Astrocyte of the cerebellum (primary cell): ENCODE measurements around the gene LTBP3.

Experiments used
- DNase-seq: peaks from one replicate; pipeline ENCODE4 v3.0.0-alpha.2; 2011; ENCODE audit warnings: low read depth
- H3K4me3 ChIP-seq: 2 replicates; pipeline ENCODE4 v1.5.1; 2011; ENCODE audit warnings: mild to moderate bottlenecking, low read depth, low read length, moderate library complexity
- in situ Hi-C: cut with HindIII; loops from 2 replicates; pipeline ENCODE4 v1.10.0; 2017; ENCODE audit warnings: low sequenced_read_pairs
- TF ChIP-seq, protein P1 (sequence below): IDR thresholded peaks from 2 replicates; pipeline ENCODE4 v1.5.1; 2012; ENCODE audit warnings: low read length, low read depth, moderate library complexity, mild to moderate bottlenecking; ENCODE audit errors: missing control alignments

The LTBP3 gene

DNA sequence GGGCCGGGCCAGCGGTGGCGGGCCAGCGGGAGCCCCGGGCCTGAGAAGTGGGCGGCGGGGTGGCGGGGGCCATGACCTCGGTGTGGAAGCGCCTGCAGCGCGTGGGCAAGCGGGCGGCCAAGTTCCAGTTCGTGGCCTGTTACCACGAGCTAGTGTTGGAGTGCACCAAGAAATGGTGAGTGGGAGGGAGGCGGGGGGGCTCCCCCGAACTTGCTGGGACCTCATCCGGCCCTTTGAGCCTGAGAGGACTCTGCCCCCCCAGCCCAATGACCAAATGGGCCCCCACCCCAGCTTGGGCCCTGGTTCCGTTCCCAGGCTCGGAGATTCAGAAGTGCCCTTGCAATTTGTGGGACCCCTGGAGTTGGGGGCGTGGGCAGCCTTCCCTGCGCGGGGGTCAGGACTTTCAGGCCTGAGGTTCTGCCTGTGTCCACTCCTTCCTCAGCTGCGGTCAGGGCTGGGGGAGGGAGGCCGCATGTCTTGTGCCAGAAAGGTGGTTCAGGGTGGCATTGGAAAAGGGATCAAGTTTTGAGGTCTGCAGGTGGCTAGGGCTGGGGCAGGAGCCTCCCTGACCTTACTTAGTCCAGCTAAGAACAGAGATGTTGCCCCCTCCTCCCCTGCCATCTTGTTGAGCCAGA is 18.2 kb upstream of the LTBP3 start:
- DNase-seq = no peak
- TF ChIP-seq, protein P1, sequence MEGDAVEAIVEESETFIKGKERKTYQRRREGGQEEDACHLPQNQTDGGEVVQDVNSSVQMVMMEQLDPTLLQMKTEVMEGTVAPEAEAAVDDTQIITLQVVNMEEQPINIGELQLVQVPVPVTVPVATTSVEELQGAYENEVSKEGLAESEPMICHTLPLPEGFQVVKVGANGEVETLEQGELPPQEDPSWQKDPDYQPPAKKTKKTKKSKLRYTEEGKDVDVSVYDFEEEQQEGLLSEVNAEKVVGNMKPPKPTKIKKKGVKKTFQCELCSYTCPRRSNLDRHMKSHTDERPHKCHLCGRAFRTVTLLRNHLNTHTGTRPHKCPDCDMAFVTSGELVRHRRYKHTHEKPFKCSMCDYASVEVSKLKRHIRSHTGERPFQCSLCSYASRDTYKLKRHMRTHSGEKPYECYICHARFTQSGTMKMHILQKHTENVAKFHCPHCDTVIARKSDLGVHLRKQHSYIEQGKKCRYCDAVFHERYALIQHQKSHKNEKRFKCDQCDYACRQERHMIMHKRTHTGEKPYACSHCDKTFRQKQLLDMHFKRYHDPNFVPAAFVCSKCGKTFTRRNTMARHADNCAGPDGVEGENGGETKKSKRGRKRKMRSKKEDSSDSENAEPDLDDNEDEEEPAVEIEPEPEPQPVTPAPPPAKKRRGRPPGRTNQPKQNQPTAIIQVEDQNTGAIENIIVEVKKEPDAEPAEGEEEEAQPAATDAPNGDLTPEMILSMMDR = no peak
- in situ Hi-C loops = no loop called here
- peak overlapping the region; percentile 48 for H3K4me3 ChIP-seq

DNA sequence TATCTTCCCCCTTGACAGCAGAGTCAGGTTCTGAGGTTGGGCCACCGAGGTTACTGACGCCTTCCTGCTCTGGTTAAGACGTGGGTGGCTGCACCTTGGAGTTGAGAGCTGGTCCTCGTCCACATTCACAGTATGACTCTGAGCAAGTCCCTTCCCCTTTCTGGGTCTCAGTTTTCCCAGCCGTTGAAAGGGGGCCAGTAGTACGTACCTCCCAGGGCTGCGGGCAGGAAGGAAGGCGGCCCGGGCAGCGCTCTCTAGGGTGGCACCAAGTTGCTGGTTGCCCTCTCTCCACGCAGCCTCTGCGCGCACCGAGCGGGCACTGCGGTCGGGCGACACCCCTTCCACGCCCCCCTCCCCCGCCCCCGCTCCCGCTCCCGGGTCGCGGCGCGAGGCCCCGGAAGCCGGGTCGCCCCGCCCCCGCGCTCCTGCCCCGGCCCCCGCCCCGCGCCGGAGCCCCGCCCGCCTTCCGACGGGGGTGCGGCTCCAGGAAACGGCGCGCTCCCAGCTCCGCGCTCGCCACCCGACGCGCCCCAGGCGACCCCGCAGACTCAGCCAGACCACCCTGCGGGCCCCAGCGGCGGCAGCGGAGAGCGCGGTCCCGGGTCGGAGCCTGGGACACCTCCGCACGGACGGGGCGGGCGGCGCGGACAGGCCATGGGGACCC is 17.5 kb upstream of the LTBP3 start, which contains the start of gene EHBP1L1:
EHBP1L1 (plus strand) TSS at position 486 of the 664 bp plus-strand sequence. CDS start 250 bp downstream, outside the sequence.
- peak within 1 kb of the TSS; percentile 91 for H3K4me3 ChIP-seq
- in situ Hi-C loops = no loop called here
- DNase-seq = no peak

DNA sequence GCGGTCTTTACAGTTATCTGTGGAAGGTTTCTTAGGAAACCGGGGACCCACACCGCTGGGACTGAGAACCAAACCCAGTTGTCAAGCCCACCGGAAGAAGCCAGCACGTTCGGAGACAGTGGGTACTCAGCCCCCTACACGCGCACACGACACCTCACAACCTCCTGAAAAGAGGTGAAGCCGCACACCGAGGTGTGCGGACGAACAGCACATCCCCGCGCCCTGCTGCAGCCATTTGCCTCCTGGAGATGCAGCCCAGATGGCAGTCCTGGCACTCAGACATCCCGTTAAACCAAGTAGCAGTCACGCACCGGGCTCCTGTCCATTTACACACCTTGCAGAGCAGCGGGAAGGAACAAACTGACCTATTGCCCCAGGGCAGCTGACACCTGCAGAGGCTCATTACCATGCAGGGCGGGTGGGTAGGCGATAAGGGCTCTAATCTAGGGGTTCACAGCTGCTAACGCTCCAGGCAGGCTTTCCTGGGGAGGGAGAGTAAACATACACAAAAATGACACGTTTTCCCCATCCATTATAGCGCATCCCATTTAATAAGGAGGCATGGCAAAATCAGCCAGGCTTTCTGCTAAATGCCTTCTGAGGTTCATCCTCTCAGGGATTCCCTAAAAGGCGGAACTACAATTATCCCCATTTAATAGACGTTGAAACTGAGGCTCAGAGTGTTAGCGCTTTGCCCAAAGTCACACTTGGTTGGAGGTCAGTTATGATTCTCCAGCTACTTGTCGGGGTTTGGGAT is 16.8 kb upstream of the LTBP3 start:
- TF ChIP-seq, protein P1 = no peak
- DNase-seq = no peak
- H3K4me3 ChIP-seq = peak overlapping the region; percentile 91
- in situ Hi-C loops = no loop called here

More for the DNA sequence above, 17.5 kb upstream of the LTBP3 start, which contains the start of gene EHBP1L1:
- TF ChIP-seq, protein P1 = no peak

DNA sequence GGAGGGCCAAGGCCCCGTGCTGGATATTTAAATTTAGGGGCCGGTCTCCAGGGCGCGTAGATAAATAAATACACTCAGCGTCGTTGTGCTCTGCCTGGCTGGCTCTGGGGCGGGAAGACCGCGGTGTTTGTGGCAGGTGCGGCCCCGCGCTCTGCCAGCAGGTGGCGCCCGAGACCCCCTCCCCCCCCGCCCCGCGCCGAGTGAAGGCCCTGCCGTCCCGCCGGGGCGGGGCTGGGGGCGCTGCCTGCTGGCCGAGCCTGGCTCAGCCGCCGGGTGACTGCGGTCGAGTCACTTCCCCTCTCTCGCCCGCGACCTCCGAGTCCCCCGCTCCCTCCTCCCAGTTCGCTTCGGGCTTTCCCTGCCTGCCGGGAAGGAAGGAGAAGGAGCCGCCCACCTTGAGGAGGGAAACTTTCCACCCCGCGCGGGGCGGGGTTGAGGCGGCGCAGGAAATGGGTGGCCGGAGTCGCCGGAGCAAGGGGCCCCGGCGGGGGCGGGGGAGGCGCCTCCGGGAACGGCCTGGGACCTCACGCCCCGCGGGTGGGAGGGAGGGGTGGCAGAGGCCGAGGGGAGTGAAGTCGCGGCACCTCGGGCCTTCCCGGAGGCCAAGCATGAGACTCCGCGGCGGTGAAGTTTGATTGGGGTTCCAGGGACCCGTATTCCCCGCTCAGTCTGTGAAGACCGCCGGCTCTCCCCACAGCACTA is 16.1 kb upstream of the LTBP3 start:
- TF ChIP-seq, protein P1 = peak; percentile 59
- in situ Hi-C loops = no loop called here
- DNase-seq = peak; percentile 79
- peak overlapping the region; percentile 91 for H3K4me3 ChIP-seq

DNA sequence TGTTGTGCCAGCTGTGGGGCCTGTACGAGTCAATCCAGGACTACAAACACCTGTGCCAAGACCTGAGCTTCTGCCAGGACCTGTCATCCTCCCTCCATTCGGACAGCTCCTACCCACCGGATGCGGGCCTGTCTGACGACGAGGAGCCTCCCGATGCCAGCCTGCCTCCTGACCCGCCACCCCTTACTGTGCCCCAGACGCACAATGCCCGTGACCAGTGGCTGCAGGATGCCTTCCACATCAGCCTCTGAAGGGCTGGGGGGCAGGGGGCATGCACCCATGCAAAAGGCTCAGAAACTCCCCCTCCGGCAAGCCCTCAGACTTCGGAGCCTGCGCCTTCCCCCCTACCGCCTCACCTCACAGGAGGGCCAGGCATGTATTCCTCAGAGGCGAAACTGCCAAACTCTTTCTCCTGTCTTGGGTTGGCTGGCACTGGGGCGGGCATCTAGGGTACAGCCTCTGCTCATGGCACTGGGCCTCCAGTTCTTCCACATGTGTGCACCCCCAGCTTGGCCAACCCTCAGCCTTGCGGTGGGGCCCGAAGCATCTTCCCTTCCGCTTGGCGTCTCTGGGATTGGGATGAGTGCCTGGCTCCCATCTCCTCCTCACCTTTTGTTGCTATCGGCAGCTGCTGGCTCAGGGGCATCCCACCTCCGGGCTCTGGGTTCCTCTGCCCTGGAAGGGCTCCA is 15.4 kb upstream of the LTBP3 start:
- no peak for DNase-seq
- in situ Hi-C loops = no loop called here
- TF ChIP-seq, protein P1 = no peak
- peak overlapping the region; percentile 91 for H3K4me3 ChIP-seq
